Measurements from ENCODE around the gene UACA. TPM values are rescaled to one million over a fixed set of nuclear protein-coding genes. Genes with fewer than 3 reads are reported as not detected.

Gene UACA
- total and polyA plus RNA-seq, 2 experiments from 2014 or later = 21.5 to 35.8 TPM

DNA sequence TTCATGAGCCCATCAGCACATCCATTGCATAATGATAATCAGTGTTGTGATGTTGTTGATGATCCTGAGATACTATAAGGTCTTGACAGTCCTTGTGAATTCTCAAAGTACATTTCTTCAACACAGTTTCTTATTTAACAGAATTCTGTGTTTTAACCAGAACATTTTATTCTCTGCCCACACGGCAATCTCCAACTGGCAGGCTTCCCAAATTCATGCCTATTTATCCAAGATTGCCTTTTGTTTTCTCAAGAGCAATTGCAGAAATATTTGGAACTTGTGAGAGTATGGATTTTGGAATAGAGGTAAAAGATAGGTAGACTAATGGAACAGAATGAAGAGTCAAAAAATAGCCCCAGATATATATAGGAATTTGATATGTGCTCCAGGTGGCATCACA, 116.0 kb downstream of the UACA start (continued):
- TF ChIP-seq ZNF114 (CRISPR knock-in tag; IDR thresholded peaks at IDR 0.05) (no peak), CREB1 (CRISPR knock-in tag; IDR thresholded peaks at IDR 0.05; ENCODE audit: low read depth) (no peak), STAT1 (IDR thresholded peaks at IDR 0.05; ENCODE audit: unreplicated experiment) (no peak), POLR2AphosphoS5 (IDR thresholded peaks at IDR 0.05; ENCODE audit: low read depth) (no peak)
- TF ChIP-seq, protein P1, sequence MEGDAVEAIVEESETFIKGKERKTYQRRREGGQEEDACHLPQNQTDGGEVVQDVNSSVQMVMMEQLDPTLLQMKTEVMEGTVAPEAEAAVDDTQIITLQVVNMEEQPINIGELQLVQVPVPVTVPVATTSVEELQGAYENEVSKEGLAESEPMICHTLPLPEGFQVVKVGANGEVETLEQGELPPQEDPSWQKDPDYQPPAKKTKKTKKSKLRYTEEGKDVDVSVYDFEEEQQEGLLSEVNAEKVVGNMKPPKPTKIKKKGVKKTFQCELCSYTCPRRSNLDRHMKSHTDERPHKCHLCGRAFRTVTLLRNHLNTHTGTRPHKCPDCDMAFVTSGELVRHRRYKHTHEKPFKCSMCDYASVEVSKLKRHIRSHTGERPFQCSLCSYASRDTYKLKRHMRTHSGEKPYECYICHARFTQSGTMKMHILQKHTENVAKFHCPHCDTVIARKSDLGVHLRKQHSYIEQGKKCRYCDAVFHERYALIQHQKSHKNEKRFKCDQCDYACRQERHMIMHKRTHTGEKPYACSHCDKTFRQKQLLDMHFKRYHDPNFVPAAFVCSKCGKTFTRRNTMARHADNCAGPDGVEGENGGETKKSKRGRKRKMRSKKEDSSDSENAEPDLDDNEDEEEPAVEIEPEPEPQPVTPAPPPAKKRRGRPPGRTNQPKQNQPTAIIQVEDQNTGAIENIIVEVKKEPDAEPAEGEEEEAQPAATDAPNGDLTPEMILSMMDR (conservative IDR thresholded peaks at IDR 0.05; ENCODE audit: low read depth in 2 of 2) = no peak

DNA sequence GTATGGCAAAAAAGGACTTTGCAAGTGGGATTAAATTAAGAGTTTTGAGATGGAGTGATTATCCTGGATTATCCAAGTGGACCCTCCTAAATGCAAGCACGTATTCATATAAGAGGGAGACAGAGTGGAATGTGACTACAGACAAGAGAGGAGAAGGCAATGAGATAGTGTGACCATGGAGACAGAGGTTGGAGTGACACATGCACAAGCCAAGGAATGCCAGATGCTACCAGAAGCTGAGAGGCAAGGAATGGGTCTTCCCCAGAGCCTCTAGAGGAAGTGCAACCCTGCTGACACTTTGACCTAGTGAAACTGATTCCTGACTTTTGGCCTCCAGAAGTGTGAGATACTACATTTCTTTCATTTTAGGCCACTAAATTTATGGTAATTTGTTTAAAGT, 117.2 kb downstream of the UACA start:
- Mint-ChIP-seq H3K9me3 (no peaks in the 10 kb centered on the region), H3K4me3 (no peak overlapping the region), H3K4me1 (peaks cover 2% of the 10 kb centered on the region; the same call in 2 of the 3 replicates), H3K27me3 (ENCODE audit: insufficient read depth, low read depth, poor library complexity) (peaks cover 1% of the 10 kb centered on the region), H3K36me3 (ENCODE audit: low read depth) (no peaks in the 10 kb centered on the region), H3K27ac (no peak overlapping the region)
- Histone ChIP-seq H3K4me2 (no peak overlapping the region), H4K20me1 (replicated peaks; ENCODE audit: insufficient read depth) (no peaks in the 10 kb centered on the region), H3K27ac (ENCODE audit: low read depth) (no peak overlapping the region), H2AFZ (no peak overlapping the region), H3K4me1 (ENCODE audit: insufficient read depth) (no peaks in the 10 kb centered on the region), H3K9me2 (ENCODE audit: insufficient read depth) (no peaks in the 10 kb centered on the region), H3K4me3 (no peak overlapping the region), H3K27me3 (ENCODE audit: insufficient read depth) (no peaks in the 10 kb centered on the region), H3K79me2 (replicated peaks; ENCODE audit: insufficient read depth) (no peaks in the 10 kb centered on the region), H3F3A (replicated peaks; ENCODE audit: low read depth) (no peaks in the 10 kb centered on the region), H3K36me3 (ENCODE audit: insufficient read depth) (no peaks in the 10 kb centered on the region)
- ATAC-seq = no peak
- no peak for TF ChIP-seq NANOG (IDR thresholded peaks at IDR 0.05; ENCODE audit: borderline replicate concordance)
- TF ChIP-seq ZNF114 (CRISPR knock-in tag; IDR thresholded peaks at IDR 0.05) = no peak
- TF ChIP-seq, protein P2, sequence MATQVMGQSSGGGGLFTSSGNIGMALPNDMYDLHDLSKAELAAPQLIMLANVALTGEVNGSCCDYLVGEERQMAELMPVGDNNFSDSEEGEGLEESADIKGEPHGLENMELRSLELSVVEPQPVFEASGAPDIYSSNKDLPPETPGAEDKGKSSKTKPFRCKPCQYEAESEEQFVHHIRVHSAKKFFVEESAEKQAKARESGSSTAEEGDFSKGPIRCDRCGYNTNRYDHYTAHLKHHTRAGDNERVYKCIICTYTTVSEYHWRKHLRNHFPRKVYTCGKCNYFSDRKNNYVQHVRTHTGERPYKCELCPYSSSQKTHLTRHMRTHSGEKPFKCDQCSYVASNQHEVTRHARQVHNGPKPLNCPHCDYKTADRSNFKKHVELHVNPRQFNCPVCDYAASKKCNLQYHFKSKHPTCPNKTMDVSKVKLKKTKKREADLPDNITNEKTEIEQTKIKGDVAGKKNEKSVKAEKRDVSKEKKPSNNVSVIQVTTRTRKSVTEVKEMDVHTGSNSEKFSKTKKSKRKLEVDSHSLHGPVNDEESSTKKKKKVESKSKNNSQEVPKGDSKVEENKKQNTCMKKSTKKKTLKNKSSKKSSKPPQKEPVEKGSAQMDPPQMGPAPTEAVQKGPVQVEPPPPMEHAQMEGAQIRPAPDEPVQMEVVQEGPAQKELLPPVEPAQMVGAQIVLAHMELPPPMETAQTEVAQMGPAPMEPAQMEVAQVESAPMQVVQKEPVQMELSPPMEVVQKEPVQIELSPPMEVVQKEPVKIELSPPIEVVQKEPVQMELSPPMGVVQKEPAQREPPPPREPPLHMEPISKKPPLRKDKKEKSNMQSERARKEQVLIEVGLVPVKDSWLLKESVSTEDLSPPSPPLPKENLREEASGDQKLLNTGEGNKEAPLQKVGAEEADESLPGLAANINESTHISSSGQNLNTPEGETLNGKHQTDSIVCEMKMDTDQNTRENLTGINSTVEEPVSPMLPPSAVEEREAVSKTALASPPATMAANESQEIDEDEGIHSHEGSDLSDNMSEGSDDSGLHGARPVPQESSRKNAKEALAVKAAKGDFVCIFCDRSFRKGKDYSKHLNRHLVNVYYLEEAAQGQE (IDR thresholded peaks at IDR 0.05; ENCODE audit: unreplicated experiment) = no peak
- no peak for TF ChIP-seq EZH2phosphoT487 (IDR thresholded peaks at IDR 0.05; ENCODE audit: unreplicated experiment)
- TF ChIP-seq POLR2AphosphoS5 (IDR thresholded peaks at IDR 0.05; ENCODE audit: low read depth) = no peak
- no peak for DNase-seq (ENCODE audit: low spot score)

DNA sequence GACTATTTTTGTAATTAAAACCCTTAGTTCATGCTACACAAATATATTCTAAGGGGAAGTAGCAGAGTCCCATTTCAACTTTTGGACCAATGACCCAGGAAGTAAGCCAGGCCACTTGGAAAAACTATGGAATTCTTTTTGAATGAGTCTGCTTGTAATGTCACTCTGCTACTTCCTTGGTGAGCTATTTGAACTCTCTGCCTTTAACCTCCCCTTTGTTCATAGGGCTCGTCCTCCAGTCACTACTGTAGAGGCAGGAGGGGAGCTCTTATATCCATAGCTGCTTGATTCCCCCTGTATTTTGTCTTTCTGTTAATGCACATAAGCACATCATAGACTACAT, 119.6 kb downstream of the UACA start:
- H3K27ac Mint-ChIP-seq = no peak overlapping the region
- Histone ChIP-seq H4K20me1 (replicated peaks; ENCODE audit: insufficient read depth) (no peaks in the 10 kb centered on the region), H3K27me3 (ENCODE audit: insufficient read depth) (no peaks in the 10 kb centered on the region), H3K4me1 (ENCODE audit: insufficient read depth) (no peaks in the 10 kb centered on the region; the same call in 1 of the 2 replicates), H2AFZ (no peak overlapping the region), H3K9me2 (ENCODE audit: insufficient read depth) (no peaks in the 10 kb centered on the region), H3F3A (replicated peaks; ENCODE audit: low read depth) (no peaks in the 10 kb centered on the region), H3K4me2 (no peak overlapping the region), H3K36me3 (ENCODE audit: insufficient read depth) (no peaks in the 10 kb centered on the region), H3K27ac (ENCODE audit: low read depth) (no peak overlapping the region), H3K79me2 (replicated peaks; ENCODE audit: insufficient read depth) (no peaks in the 10 kb centered on the region), H3K4me3 (no peak overlapping the region)
- H3K27me3 Mint-ChIP-seq (ENCODE audit: insufficient read depth, low read depth, poor library complexity) = peaks cover 4% of the 10 kb centered on the region
- H3K9me3 Mint-ChIP-seq = no peaks in the 10 kb centered on the region
- H3K4me3 Mint-ChIP-seq = no peak overlapping the region
- no peaks in the 10 kb centered on the region for H3K36me3 Mint-ChIP-seq (ENCODE audit: low read depth)
- H3K4me1 Mint-ChIP-seq = peaks cover 7% of the 10 kb centered on the region
- ATAC-seq (no peak), DNase-seq (ENCODE audit: low spot score) (no peak)
- TF ChIP-seq JUNB (IDR thresholded peaks at IDR 0.05; ENCODE audit: unreplicated experiment) (no peak), CREB1 (CRISPR knock-in tag; IDR thresholded peaks at IDR 0.05; ENCODE audit: low read depth) (no peak)

Measured in GM23338 (cell line).